NCI-H82 treated with DMSO at 0.1 percent for 48 hours (cell line): ENCODE data around the gene NDUFC2.
"Not testable (repeated sequence)": the region's sequence is repeated elsewhere in the genome, so short reads cannot be mapped to it uniquely, and the experiment has no call there.

Experiments
- DNase-seq: peaks from one replicate; lab custom pipeline; 2025; ENCODE audit not compliant: unreplicated experiment; lab: John Stamatoyannopoulos, UW

The NDUFC2 gene

DNA sequence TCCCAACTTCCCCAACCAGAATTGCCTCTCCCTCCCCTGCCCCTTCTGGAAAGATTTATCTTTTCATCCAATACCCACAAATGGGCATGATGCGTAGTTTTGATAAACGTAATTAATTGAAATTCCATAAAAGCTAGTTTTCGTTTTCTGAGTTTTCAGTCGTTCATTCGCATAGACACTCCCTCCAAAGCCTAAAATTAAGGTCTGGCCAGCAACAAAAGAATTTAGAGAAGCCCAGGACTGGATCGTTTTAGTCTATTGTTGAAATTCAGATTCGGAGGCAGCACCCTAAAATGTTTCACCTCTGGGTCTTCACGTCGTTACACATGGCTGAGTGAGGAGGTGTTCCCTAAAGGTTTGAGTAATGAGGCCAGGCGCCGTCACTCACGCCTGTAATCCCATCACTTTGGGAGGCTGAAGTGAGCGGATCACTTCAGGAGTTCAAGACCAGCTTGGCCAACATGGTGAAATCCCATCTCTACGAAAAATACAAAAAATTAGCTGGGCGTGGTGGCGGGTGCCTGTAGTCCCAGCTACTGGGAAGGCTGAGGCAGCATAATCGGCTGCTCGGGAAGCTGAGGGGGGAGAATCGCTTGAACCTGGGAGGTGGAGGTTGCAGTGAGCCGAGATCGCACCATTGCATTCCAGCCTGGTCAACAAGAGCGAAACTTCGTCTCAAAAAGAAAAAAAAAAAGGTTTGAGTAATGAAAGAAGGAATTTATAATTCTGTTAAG, 589 bp upstream of the NDUFC2 start:
- DNase-seq, result no peak

DNA sequence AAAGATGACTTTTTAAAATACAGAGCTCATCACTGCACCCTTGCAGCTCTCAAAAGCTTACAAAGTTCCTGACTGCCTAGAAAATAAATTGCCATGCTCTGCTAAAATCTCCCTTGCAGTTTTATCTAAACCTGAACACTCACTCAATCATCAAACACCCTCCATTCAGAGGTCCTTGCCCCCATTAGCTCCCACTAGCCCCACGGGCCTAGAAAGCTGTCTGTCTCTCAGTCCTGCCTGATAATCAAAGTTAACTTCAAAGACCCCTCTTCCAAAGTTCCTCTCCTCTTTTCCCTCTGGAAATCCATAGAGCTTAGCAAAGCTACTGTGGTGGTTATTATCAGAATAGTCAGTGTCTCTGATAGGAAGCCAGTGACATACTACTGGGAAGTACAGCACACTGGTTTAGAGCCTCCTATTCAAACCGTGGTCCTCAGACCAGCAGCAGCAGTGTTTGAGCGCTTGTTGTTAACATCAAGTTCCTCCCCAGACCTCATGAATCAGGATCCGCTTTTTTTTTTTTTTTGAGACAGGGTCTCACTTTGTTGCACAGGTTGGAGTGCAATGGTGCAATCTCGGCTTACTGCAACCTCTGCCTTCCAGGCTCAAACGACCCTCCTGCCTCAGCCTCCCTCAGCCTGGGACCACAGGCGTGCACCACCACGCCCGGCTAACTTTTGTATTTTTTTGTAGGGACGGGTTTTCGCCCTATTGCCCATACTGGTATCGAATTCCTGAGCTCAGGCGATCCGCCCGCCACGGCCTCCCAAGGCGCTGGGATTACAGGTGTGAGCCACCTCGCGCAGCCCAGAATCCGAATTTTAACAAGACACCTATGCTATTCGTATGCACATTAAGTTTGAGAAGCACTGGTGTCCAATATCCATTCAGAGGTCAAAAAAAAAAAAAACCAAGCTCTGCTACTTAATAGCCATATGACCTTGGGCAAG, 1.2 kb downstream of the NDUFC2 start:
- DNase-seq, result no peak

DNA sequence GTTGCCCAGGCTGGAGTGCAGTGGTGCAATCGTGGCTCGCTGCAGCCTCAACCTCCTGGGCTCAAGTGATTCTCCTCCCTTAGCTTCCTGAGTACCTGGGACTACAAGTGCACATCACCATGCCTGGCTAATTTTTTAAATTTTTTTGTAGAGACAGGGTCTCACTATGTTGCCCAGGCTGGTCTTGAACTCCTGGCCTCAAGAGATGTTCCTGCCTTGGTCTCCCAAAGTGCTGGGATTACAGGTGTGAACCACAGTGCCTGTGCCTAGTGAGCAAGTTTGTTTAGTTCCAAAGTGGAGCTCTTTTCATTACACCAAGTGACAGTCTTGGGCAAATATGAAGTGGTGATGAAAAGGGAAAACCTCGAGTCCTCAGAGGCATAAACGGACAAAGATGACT, 2.1 kb downstream of the NDUFC2 start:
- DNase-seq, result not testable (repeated sequence)

DNA sequence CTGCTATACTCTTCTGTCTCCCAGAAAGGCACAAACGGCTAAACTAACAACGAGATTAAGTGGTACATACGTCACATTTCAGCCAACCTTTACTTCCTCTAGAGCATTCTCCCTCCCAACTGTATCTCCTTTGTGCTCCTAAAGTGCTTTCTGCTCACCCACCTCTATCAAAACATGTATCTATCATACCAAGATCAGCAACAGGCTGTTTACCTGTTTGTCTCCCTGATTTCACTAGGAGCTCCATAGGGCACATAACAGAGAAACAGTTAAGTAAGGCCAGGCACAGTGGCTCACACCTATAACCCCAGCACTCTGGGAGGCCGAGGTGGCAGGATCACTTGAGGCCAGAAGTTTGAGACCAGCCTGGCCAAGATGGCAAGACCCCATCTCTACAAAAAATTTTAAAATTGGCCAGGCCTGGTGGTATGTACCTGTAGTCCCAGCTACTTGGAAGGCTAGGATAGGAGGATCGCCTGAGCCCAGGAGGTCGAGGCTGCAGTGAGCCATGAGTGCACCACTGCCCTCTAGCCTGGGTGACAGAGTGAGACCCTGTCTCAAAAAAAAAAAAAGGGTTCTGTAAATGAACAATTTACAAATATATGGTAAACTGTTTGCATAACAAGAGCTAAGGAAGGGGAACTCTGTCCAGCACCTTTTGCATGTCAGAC, 2.8 kb downstream of the NDUFC2 start:
- no peak for DNase-seq

DNA sequence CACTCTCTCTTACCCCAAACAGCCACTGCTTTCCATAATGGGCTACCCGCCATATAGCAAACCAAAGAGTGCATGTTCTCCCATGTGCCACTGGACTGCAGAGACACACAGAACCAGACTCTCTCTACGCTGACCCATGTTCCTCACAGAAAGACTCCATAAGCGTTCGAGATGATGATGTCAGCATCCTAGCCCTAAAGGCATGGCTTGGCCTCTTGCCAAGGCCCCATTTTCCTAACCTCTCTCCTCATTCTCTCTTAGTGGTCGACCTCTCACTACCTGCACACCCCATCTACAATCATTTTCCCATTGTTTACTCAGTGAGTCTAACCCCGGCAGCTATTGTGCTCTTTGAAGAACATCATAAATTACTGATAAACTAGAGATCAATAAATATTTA, 4.9 kb downstream of the NDUFC2 start:
- DNase-seq, result no peak

DNA sequence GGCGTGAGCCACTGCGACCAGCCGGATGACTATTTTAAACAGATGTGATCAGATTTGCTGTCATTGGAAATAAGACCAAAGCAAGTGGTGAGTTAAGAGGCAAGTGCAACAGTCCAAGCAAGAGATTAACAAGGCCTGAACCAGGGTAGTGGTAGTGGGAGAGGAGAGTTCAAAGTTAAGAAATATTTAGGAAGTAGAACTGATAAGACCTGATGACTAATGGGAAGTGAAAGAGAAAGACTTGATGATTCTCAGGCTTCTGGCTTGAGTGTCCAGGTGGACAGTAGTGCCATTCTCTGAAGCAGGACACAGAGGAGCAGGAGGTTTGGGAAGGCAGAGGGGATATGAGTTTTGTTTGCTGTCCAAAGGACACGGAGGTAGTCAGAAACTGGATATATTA, 7.2 kb downstream of the NDUFC2 start:
- DNase-seq, result no peak

DNA sequence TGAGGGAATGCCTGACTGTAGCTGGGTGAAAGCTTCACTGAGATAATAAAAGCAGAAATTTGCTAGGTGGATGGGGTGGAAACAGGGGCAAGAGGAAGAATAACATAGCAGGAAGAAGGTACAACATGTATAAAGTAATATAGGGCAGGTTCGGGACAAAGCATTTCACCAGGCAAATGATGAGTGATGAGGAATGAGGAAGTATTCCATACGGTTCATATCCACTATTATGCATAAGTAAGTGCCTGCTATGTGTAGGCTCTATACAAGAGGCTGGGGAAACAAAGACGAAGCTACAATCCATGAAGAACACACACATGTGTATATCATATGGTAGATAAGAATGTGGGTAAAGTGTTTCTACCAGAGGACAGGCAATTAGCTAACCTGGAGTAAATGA, 7.9 kb downstream of the NDUFC2 start:
- DNase-seq, result no peak

DNA sequence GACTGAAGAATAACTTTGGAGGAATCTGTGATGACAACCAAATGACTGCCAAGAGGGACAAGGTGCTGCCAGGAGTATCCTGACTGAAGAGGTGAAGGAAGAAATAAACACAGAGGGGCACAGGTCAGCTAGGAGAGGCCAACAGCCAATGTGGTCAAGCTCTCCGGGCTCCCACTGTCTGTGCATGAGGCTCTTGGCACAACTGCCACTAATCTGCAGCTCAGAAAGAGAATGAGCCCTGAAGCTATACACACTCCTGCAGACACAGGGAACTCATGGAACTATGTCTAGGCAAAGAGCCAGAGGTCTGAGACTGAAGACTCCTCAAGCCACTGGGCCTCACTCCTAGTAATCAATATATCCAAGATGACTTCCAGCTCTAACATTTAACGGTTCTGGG, 9.0 kb downstream of the NDUFC2 start:
- DNase-seq, result no peak

DNA sequence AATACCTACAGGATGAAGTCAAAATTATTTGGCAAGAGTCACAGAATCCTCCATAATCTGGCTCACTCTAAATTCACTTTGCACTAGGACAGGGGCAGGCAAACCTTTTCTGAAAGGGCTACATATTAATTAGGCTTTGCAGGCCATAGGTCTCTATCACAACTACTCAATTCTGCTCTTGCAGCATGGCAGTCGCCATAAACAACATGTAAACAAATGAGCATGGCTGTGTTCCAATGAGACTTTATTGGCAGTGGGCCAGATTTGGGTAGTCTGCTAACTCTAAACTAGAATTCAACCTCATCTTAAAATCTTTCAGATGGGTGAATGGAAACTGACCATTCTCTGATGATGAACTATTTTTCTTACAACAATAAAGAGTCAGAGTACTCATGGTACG, 10.2 kb downstream of the NDUFC2 start:
- no peak for DNase-seq

DNA sequence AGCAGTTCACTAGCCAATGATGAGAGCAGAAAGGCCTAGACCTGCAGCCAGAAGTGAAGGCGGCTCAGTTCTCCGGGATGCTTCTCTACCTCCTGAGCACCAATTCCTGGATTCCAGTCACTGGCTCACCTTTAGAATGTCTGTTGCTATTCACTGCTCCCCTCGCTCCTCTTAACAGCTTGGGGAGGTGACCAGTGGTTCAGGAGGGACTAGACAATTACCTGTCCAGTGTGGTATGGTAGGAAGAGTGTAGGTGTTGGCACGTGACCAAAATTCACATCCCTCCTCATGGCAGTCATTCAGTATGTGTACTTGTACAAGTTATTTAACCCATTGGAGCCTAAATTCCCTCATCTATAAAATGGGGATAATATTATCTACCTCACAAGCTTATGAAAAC, 12.0 kb downstream of the NDUFC2 start:
- no peak for DNase-seq

DNA sequence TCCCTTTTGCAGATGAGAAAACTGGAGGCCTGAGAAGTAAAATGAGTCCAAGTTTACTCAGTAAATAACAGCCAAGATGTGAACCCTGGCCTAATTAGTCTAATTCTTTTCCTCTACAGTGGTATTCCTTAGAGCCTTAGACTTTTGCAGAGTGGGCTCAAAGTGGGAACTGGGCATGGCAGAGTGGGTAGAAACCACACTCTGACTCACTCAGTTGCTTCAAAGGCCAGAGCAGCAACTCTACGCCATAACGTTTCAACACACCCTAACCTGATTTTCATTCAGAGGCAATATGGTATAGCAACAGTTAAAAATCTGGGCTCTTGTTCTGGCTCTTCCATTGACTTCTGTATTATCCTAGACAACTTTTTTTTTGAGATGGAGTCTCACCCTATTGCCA, 13.2 kb downstream of the NDUFC2 start:
- no peak for DNase-seq

DNA sequence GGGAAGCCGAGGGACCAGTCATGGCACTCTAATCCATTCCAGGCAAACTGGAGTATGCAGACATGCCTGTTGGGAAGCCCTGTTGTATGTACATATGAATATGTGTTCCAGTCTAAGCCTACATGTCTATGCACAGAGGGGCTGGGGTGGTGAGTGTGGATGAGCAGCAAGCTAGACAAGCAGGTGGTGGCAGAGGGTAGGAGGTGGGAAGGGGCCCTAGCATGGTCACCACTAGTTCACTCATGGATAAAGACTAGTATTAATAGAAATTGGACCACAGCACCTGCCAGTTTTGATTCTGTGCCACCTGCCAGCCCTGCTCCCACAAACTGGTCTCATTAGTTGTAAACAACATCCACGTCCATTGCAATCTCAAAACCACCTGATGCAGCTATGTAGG, 14.5 kb downstream of the NDUFC2 start:
- no peak for DNase-seq

DNA sequence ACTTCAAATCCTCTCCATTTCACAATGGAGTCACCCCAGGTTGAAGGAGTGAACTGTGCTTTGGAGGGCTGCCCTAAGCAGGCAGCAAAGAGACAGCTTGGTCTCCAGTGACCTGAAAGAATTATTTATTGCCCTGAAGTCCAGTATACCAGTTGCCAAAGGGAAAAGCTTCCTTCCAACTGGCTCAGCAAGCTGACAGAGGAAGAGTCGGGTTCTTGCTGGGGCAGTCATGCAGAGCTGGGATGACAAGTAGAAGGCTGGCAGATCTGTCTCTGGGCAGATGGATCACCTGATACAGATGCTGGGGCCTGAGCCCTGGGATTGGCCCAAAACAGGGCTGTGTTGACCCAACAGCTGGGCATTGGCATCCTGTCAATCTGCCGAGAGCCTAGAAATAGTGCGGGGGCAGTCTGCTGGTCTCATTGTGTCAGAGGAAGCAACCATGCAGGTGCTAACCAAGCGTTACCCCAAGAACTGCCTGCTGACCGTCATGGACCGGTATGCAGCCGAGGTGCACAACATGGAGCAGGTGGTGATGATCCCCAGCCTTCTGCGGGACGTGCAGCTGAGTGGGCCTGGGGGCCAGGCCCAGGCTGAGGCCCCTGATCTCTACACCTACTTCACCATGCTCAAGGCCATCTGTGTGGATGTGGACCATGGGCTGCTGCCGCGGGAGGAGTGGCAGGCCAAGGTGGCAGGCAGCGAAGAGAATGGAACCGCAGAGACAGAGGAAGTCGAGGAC, 16.1 kb downstream of the NDUFC2 start, which contains the start of gene THRSP:
Gene THRSP, plus strand, starts transcription at position 422 of the 742 bp plus-strand sequence. Its CDS starts 21 bp downstream, at position 443.
- DNase-seq, result no peak

DNA sequence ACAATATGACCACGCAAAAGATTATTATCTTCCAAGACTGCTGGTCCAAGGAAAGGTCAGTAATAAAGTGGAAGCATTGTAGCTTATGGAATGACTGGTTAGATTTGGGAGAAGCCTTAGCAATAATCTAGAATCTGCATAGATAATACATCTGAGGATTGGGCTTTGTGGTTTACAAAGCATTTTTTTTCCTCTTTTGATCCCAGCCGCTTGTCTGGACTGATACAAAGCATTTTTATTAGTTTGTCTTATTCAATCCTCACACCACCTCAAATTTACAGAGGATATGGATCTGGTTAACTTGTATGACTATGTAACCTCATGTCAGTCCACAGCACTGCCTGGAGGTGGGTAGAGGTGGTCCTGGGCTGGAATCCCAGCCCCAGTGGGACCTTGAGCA, 17.0 kb downstream of the NDUFC2 start:
- DNase-seq, result no peak

DNA sequence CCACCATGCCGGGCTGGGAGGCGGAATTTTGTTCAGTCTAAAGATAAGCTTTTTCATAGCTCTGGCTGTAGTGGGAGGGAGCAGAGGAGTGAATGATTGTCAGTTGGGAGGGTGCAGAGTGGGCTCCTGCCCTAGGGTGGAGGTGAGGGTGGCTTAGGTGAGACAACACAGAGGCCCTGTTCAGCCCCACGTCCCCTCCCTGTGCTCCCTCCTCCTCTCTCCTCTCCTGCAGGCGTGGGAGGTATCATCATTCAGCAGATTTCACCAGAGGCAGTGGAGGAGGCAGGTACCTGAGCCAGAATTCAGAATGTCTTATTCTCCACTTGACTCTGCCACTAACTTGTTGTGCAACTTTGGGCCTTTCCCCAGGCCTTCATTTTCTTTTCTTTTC, 17.7 kb downstream of the NDUFC2 start:
- DNase-seq, result no peak

DNA sequence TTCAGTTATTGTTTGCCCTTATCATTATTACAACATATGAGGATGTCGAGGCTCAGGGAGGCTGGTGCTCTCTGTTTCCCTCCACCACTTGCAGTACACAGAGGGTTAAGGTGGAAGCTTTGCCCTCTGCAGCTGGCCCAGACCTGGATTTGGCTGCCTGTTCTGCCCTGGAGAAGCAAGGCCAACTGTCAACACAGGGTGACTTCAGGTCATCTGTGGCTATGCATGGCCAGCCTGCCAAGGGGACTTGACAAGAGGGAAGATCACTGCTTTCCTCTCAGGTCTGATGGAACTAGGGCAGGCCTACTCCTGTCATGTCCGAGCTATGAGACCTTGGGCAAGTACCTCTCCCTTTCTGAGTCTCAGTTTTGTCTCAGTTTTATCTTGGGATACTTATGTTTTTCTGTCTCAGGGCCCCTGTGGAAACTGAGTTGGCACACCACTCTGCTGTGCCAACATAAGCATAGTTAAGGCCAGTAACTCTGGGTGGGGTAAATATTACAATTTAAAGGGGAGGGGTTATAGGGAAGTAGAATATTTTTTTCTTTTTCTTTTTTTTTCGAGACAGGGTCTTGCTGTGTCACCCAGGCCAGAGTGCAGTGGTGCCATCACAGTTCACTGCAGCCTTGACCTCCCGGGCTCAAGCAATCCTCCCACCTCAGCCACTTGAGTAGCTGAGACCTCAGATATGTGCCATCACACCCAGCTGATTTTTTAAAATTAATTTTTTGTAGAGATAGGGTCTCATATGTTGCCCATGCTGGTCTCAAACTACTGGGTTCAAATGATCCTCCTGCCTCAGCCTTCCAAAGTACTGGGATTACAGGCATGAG, 18.4 kb downstream of the NDUFC2 start:
- peak; percentile 33 for DNase-seq

DNA sequence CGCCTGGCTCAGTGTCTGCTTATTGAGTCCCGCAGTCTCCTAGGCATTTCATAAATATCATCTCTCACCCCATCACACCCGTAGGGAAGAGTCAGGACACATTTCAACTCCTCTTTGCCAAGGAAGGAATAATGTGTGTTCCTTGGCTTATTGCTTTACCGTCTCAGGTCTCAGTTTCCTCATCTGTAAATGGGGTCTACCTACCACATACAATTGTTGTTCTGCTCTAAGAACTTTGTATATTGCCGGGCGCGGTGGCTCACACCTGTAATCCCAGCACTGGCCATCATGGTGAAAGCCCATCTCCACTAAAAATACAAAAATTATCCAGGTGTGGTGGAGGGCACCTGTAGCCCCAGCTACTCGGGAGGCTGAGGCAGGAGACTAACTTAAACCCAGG, 19.1 kb downstream of the NDUFC2 start:
- no peak for DNase-seq

DNA sequence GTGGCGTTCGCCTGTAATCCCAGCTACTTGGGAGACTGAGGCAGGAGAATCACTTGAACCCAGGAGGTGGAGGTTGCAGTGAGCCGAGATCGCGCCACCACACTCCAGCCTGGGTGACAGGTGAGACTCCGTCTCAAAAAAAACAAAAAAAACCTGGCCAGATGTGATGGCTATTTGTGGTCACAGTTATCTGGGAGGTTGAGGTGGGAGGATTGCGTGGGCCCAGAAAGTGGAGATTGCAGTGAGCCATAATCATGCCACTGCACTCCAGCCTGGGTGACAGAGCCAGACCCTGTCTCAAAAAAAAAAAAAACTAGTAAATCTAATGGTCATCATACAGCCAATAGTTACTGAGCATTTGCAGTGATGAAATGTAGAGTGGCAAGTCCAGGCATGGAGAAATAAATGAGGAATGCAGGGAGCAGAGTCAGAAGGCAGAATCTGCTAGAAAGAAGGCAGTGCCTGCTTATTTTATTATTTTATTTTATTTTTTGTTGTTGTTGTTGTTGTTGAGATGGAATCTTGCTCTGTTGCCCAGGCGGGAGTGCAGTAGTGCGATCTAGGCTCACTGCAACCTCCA, 19.8 kb downstream of the NDUFC2 start:
- not testable (repeated sequence) for DNase-seq

DNA sequence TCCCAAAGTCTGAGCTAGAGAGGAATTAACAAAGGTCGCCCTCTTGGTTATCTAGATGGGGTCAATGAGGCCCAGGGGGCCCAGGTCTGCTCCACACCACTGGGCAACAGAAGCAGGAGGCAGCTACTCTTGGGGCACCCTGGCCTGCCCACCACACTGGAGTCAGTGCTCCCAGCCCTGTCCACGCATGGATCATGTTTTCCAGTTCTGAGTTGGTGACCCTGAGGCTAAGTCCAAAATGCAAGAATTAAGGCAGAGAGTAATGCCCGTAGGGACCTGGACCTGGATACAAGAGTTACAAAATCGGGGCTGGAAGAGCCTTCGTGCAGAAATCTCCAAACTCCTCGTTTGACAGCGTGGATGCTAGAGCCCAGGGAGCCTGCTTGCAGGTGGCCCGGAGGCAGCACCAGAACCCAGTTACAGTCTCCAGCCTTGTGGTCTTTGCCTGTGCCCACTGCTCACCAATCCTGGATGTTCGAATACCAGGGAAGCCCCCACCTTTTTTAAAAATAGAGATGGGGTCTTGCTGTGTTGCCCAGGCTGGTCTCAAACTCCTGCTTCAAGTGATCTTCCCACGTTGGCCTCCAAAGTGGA, 22.1 kb downstream of the NDUFC2 start:
- no peak for DNase-seq
